Measurements from ENCODE around the gene DAB1.

DAB1 gene

GRCh38 chr1:57272601-57273000 lies 151.3 kb downstream of the DAB1 start:
- no peak for DNase-seq (ENCODE audit: low read depth in 2 of 2)

GRCh38 chr1:57272150-57272549 lies 151.7 kb downstream of the DAB1 start:
- DNase-seq (ENCODE audit: low read depth in 2 of 2): no peak

GRCh38 chr1:57270927-57271698 lies 152.7 kb downstream of the DAB1 start:
- no peak for DNase-seq (ENCODE audit: low read depth in 2 of 2)

GRCh38 chr1:57269630-57270225 lies 154.1 kb downstream of the DAB1 start:
- DNase-seq (ENCODE audit: low read depth in 2 of 2): no peak

- DNase-seq (ENCODE audit: low read depth in 2 of 2): no peak
Observed at GRCh38 chr1:57265104-57265503, 158.8 kb downstream of the DAB1 start.

GRCh38 chr1:57262472-57262871 lies 161.4 kb downstream of the DAB1 start:
- DNase-seq (ENCODE audit: low read depth in 2 of 2): no peak

GRCh38 chr1:57258557-57259325 lies 165.1 kb downstream of the DAB1 start:
- DNase-seq (ENCODE audit: low read depth in 2 of 2): no peak

GRCh38 chr1:57255945-57256344 lies 167.9 kb downstream of the DAB1 start:
- DNase-seq (ENCODE audit: low read depth in 2 of 2): no peak

GRCh38 chr1:57254022-57254421 lies 169.8 kb downstream of the DAB1 start:
- DNase-seq (ENCODE audit: low read depth in 2 of 2): no peak

- DNase-seq (ENCODE audit: low read depth in 2 of 2): no peak
Observed at GRCh38 chr1:57252597-57253294, 171.1 kb downstream of the DAB1 start.

GRCh38 chr1:57250021-57250420 lies 173.8 kb downstream of the DAB1 start:
- no peak for DNase-seq (ENCODE audit: low read depth in 2 of 2)

GRCh38 chr1:57249511-57249910 lies 174.3 kb downstream of the DAB1 start:
- DNase-seq (ENCODE audit: low read depth in 2 of 2): no peak

- DNase-seq (ENCODE audit: low read depth in 2 of 2): no peak
Observed at GRCh38 chr1:57248830-57249229, 175.0 kb downstream of the DAB1 start.

- DNase-seq (ENCODE audit: low read depth in 2 of 2): no peak
Observed at GRCh38 chr1:57238233-57238781, 185.6 kb downstream of the DAB1 start.

- DNase-seq (ENCODE audit: low read depth in 2 of 2): no peak
Observed at GRCh38 chr1:57235730-57236510, 187.9 kb downstream of the DAB1 start.

- DNase-seq (ENCODE audit: low read depth in 2 of 2): no peak
Observed at GRCh38 chr1:57234459-57234858, 189.4 kb downstream of the DAB1 start.

GRCh38 chr1:57232500-57232899 lies 191.4 kb downstream of the DAB1 start:
- no peak for DNase-seq (ENCODE audit: low read depth in 2 of 2)

- no peak for DNase-seq (ENCODE audit: low read depth in 2 of 2)
Observed at GRCh38 chr1:57229998-57230397, 193.9 kb downstream of the DAB1 start.

GRCh38 chr1:57229076-57229475 lies 194.8 kb downstream of the DAB1 start:
- DNase-seq (ENCODE audit: low read depth in 2 of 2): no peak

- DNase-seq (ENCODE audit: low read depth in 2 of 2): no peak
Observed at GRCh38 chr1:57222801-57223200, 201.1 kb downstream of the DAB1 start.

GRCh38 chr1:57222307-57222706 lies 201.6 kb downstream of the DAB1 start:
- no peak for DNase-seq (ENCODE audit: low read depth in 2 of 2)

Measured in stimulated activated CD8-positive, alpha-beta memory T cell treated with anti-CD3 and anti-CD28 coated beads, Interleukin-15, amount 100 ng/mL, for 4 hours (primary cell).